ENCODE measurements around the gene L3MBTL4.
"Not testable (repeated sequence)": the region's sequence is repeated elsewhere in the genome, so short reads cannot be mapped to it uniquely, and the experiment has no call there.

L3MBTL4 gene

DNA sequence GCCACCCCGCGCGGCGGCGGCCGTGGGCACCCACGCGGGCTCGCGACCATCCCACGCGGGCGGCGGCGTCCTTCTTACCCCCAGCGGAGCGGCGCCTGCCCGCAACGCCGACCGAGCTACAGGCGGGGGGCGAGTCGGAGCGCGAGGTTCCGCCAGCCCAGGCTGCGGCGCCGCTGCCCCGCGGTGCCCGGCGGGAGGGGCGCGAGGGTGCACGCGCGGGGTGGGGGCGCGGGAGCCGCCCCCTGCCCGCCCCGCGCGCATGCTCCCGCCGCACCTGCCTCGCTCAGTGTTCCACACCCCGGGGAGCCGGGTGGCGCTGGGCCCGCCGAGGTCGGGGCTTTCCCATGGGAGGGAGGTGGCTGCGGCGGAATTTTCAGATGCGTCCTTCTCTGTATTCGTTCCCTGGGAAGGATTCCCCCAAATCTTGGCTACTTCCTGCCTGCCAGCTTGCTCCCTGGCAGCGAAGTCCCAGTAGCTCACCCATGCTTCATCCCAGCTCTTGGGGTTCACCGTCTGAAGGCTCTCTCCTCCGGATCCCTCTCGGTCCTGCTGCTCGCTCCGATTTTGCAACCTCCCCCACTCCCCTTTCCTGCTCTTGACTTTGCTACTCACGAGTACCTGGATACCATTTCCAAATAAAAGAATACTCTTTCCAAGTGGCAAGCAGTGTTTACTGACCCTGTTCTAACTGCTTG lies at the start of gene L3MBTL4:
Gene L3MBTL4 (minus strand): TSS at position 189 of the 695 bp plus-strand sequence. CDS start 103,286 bp downstream, outside the sequence.
- peak; percentile 62 for DNase-seq

DNA sequence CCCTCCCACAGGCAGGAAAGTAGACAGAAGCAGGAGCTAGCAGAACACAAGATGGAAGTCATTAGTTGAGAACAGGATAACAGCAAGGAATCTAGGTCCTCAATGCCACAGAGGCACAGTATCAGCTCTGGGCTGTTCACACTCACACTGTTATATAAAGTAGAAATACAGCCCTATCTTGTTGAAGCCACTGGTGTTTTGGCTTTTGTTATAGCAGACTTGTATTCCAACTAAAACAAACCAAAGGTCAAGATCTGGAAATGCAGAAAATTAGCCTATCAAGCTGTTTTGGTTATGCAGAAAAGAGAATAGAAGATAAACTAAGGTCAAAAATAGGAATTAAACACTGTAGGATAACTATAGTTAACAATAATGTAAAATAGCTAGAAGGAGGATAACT lies 37.5 kb upstream of the L3MBTL4 start:
- DNase-seq, result no peak

DNA sequence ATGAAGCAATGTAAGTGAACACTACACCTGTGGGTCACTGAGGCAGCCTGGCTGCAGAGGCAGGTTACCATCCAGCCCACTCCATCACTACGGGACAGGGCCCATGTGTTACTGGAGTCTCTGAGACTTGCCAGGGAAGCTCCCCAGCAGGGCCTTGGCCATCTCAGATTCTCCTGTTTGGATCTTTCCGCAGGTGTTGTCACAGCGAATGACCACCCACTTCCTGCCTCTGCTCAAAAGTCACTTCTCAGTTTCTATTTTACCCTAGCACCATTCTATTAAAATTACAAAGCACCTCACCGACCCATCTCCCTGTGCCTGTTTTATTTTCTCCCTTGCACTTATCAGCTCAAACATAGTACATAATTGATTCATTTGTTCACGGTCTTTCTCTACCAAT lies 34.5 kb upstream of the L3MBTL4 start:
- DNase-seq, result no peak

DNA sequence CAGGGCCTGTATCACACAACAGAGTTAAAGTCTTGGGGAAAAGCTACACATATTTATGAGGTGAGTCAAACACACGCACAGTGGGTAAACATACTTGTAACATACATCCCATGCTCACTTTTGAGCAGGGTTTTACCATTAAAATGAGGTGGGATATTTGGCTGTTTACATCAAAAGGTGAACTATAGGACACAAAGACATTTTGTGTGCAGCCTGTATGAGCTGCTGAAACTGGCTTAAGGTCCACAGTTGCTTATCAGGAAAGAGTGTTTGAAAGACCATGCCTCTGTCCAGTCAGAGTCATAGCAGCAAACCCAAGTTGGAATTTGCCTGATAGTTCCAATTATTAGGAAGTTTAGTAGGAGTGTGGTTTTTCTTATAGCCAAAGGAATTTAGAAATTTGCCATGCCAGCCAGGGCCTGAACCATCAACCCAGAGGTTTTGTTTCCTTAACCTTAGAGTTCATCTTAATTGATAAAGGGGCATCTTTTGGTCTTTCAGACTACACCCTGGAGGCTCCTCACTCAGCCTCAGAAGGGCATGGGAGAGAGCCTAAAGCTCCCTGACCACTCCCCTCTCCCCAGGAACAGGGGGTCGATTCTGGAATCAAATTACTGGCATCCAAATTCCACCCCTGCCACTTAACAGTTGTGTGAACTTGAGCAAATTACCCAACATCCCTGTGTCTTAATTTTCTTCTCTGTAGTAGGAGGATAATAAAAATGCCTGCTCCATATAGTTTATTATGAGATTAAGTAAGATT lies 29.9 kb upstream of the L3MBTL4 start:
- DNase-seq, result no peak

DNA sequence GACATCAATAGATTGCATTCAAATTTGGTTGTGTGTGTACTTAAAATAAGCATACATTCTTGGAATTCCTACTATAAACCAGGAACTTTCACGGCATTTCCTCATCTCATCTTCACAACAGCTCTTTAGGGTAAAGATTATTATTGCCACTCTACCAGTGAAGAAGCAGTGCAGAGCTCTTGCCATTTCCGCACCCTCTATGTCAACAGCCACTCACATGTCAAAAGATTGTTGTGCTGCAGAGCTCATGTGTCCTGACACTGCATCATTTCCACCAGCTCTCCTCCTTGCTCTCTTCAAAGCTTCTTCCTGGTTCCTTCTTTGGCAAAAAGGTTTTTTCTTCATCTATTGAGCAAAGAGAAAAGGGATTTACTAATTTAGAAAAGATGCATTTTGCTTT lies 26.5 kb upstream of the L3MBTL4 start:
- no peak for DNase-seq

DNA sequence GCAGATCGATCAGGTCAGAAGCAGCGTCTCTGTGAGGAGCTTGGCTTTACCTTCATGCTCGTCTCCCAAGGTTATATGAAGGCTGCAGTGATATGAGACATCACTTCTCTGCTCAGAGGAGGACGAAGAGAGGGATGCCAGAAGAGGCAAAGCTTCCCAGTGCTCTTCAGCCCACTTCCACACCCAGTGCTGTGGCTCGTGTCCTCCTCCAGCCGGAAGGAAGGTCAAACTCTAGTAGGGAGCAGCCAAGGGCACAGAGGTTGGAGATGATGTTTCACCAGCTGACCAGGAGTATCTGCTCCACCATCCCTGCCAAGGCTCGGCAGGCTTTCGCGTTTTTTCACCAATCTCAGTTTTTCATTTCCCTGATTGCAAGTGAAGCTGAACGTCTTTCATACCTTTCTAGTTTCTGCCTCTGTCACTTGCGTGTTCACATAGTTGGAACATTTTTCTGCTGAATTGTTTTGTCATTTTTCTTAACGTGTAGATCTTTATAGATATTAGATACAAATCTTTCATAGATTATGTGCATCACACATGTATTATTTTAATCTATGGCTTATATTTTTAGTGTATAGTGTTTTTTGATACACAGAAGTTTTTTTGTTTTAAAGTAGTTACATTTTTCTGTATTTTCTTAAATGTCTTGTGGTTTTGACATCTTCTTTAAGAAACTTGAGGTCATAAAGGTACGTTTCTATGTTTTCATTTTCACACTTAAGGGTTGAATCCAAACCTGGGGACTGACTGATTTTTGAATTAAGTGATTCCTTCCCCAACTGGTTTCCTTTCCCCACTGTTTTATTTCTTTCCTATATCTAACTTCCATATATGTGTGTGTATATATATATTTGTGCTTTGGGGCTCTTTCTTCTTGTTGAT lies 23.5 kb upstream of the L3MBTL4 start:
- DNase-seq, result no peak

DNA sequence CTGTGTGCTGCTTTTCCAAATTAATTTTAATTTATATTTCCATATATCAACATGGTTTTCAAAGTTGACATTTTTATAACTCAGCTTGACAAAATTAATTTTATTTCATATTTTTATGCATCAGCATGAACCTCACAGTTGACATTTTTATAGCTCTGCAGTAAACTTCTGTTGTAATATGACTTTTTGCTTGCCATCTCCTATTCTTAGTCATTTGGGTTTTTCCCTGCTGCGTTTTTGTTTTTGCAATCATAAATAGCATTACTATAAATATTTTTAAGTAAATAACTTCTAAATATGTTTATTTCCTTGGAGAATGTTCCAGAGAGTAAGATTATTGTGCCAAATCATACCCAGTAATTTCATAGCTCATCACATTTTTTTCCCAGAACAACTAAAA lies 21.0 kb upstream of the L3MBTL4 start:
- no peak for DNase-seq

DNA sequence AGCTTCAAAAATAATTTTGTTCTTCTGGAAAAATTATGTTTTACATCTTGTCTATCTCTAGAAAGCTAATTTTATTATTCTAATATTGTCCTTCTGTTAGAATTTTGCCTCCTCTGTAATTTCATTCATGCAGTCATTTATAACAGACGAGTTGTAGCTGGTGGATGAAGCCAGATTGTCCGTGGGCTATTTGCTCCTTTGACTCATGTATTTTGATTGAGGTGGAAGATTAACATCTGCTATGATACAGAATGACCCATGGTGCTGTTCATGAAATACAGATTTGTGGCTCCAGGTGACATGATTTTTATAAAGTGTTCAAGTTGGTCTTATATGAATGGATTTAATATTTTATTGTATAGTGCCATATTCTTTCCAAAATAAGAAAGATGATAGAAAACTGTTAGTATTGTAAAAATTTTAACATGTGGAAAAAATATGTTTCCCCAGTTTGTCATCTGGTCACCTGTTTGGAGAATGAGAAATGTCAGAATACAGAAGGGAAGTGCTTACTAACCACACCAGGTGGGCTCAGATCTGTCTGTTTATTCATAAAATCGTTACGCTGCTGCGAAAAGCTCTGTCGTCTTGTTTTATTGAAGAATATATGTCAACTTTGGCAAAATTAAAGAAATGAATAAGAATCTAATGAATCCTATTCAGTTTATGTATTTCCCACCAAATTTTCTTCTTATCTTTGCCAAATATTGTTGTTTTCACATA lies 20.4 kb upstream of the L3MBTL4 start:
- no peak for DNase-seq

DNA sequence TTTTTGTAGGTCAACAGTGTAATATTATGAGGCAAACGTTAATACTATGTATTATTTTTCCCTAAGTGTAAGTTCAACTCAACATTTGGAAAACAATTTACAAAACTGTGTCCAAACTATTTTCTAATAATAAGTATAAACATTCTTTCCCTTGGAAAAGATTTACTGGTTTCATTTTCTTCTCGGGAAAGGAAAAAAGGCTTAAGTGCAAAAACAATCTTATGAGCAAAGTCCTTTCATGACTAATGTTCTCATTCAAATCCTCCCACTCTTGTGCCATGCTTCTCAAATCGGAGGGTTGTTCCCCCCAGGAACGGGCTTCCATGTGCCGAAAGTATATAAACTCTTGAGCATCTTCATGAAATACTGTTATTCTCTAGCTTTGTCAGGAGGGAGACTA lies 19.8 kb upstream of the L3MBTL4 start:
- DNase-seq, result no peak

DNA sequence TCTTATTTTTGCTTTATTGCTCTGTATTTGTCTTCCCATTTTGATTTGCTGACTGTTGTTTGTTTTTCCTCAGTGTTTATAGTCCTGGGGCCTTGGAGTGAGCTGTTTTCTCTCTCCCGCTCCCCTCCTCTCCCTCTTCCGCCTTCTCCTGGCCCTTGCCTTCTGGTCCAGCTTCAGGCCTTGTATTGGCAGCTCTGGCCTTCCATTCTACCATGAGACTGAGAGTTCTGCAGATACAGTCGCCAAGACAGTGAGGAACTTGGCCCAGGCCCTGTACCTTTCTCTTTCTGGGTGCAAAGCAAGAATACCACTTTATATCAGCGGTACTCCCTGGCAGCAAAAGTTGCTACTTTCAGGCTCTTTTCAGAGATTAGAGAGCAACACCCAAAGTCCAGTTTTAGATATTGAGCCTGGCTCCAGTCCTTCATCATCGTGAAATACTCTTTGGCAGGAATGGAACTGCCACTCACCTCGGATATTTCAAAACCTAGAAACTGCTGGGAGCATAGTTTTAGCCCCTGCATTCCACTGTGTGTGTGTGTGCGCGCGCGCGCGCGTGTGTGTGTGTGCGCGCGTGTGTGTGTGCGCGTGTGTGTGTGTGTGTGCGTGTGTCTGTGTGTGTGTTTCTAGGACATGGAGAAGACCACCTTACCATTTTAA lies 17.1 kb upstream of the L3MBTL4 start:
- no peak for DNase-seq

DNA sequence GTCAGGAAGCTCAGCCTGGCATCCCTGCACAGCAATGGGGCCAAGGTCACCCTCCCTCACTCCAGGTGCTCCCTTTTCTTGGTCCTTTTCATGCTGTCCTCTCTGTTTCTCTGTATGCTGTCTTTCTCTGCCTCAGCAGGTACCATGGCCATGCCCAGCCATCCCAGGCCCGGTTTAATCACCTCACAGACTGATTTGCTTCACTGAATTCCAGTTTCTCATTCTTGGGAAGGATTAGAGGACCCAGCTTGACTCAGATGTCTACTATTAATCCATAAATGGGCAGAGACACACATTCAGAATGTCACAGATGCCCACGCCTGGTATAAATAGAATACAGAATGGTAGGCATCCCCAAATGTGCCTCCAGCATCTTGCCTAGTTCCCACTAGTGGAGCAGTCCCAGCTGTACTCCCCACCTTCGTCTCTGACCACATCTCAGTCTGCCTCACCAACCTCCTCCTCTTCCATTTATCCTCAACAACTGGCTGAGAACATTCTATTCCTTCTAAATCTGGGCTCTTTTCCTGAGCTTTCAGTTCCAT lies 14.2 kb upstream of the L3MBTL4 start:
- DNase-seq, result no peak

DNA sequence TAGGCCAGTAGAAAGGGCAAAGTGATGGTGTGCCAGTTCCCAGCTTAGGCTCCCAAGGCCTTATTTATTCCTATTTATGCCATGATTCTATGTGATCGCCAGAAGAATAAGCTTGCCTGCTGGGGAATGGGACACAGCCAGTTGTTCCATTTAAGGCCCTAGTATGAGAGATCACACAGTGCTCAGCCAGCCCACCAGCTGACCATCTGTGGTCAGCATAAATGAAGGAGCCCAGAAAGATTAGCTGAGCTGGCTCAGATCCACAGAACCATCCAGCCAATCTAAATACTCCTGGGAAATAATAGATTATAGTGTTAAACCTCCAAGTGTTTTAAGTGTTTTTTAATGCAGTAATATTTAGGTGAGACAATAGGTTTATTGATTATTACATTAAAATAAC lies 12.6 kb upstream of the L3MBTL4 start:
- DNase-seq, result no peak

DNA sequence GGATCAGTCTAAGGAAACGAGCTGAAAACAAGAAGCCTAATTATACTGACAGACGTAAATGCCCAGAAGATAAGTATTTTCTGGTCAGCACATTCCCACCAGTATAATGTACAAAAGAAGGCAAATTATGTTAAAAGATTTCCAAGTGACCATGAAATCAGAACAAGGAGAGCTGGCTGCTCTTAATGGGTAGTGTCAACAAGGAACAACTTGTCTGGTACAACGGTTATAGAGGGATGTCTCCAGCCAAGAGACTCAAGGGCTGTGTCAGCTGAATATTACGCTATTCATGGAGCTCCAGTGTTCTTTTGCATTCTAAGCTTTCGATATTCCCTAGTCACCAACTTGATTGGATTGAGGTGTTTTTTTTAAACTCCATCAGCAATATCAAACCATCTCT lies 8.6 kb upstream of the L3MBTL4 start:
- DNase-seq, result no peak

DNA sequence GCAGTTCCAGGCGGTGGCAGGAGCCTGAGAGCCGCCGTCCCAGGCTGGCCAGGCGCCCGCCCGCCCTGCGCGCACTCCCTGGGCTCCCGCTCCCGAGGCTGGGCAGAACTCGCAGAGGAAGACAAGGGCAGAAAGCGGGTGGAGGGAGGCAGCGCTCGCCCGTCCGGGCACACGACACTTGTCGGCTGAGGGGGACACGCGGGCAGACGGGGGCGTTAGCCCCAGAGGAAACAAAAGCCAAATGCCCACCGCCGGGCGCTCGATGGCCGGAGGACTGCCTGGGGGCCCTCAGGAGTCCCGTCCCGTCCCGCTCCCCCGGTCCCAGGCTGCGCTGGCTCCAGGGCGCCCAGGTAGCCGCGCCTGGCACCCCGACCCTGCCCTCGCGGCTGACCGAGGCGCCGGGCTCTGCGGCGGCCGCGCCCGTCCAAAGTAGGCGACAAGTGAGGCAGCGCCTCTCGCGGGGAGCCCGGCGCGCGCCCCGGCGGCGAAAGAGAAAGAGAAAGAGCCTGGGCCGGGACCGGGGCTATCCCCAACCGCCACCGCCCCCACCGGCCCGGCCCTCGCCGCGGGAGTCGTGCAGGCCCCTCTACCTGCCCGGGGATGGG lies 491 bp downstream of the L3MBTL4 start:
- peak; percentile 90 for DNase-seq

DNA sequence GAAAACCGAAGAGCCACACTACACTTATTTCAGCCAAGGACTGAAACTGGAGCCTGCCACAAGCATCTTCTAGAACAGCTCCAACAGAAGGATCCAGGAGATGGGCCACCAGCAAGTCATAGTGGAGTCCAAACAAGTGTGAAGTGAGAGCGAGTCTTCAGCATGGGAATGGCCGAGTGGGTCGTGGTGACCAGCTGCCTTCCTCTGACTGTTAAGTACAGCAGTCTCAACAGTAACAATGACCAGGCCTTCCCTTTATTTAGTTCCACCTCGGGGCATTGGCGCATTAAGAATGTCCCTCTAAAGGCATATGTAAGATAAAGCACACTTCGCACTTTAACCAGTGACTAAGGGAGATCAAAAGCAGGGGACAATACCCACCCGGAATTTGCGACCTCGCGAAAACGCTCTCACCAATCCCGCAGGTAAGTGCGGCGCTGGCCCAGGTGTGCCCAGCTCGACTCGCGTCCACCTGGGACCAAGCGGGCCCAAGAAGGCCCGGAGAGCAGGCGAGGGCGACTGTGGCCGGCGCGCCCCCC lies 1.1 kb downstream of the L3MBTL4 start:
- DNase-seq, result peak; percentile 39

DNA sequence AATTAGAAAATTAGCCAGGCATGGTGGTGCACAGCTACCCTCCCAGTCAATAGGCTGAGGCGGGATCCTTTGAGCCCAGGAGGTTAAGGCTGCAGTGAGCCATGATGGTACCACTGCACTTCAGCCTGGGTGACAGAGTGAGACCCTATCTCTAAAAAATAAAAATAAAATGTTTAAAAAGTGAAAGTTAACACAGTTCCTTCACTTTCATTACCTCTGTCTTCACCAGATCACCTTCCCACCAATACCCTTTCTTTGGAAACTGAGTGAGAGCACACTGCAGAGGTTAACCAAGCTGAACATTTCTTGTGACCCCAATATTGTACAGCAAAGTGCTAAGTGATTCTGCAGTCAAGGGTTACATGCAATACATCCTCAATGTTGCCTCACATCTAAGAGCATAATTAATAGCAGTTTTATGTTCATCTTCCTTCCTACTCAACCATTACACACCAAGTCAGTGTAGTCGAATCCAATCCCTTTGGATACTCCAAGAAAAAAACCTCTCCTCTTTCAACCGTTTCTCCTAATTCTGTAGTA lies 1.7 kb downstream of the L3MBTL4 start:
- peak; percentile 6 for DNase-seq

DNA sequence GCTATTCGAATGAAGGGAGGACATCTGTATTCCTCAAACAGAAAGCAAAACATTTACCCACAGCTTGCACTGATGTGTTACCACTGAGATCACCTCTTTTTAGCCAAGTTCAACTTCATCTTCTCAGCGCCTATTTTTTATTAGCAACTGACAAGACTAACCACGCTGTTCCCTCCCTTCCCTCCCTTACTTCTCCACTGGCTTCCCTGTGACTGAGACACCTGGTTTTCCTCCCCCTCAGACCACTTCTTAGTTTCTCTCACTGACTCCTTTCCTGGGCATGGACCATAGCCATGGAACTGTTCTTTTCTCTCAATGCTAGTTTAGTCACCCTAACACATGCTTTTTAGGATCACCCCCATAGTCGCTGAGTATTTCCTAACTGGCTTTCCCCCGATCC lies 3.3 kb downstream of the L3MBTL4 start:
- DNase-seq, result no peak

DNA sequence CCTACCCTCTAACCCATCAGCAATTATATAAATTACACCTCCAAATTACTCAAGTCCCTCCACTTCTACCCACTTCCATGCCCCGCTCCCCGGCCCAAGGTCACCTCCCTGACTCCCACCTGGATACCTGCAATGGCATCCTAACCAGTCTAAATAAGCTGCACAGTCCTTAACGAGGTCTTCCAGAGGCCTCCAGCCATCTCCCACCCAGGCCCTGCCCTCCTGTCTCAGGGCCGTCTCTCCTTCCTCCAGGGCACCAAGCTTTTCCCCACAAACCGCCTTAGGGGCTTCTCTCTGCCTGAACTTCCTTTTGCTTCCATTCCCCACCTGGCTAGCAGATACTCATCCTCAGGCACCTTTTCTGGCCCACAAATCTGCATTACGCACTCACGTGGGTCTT lies 4.8 kb downstream of the L3MBTL4 start:
- DNase-seq, result no peak

DNA sequence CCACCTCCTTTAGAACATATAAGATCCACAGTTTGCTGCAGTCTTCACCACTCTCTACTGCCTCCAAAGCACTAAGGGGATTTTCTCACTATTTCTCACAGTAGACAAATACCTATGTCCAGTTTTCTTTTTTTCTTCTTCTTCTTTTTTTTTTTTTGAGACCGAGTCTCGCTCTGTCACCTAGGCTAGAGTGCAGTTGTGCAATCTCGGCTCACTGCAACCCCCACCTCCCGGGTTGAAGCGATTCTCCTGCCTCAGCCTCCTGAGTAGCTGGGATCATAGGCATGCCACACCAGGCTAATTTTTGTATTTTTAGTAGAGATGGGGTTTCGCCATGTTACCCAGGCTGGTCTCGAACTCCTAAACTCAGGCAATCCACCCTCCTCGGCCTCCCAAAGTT lies 6.2 kb downstream of the L3MBTL4 start:
- not testable (repeated sequence) for DNase-seq

DNA sequence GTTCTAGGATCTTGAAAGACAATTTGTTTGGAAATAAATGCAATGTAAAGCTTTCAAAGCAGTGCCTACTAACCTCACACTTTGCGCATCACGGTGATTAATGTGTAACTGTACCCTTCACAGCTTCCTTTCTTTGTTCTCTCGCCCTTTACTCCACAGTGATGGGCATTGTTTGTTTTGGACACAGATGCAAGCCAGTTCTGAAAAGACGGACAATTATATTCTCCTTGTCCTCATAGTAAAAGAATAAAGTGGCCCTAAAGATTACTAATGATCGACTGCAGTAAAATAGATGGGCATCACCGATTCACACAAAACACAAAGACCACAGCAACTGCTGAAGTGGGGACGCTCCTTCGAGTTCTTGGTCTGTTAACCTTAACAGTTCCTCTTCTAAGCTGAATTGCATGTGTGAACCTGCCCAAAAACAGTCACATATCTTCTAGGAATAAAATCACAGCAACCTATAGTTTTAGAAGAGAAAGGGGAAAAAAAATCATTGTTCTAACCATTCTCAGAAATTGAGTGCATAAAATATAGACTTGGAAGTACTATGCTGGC lies 7.7 kb downstream of the L3MBTL4 start:
- no peak for DNase-seq

All from suppressor macrophage treated with lipopolysaccharide for 4 hours (primary cell).